Fibroblast of skin of right quadriceps (primary cell): ENCODE data around the gene NIPAL3.

Experiments used
- DNase-seq: peaks from one replicate; pipeline ENCODE4 v3.0.0-alpha.2; 2013

Gene NIPAL3

GRCh38 chr1:24391882-24392603 lies 23.6 kb upstream of the NIPAL3 start:
- DNase-seq = peak; percentile 52

GRCh38 chr1:24392604-24392946 lies 23.0 kb upstream of the NIPAL3 start:
- no peak for DNase-seq

- DNase-seq = no peak
These were observed 22.5 kb upstream of the NIPAL3 start for GRCh38 chr1:24392982-24393650.

- DNase-seq = peak; percentile 82
These were observed 21.7 kb upstream of the NIPAL3 start for GRCh38 chr1:24393892-24394291.

GRCh38 chr1:24400065-24400464 lies 15.5 kb upstream of the NIPAL3 start:
- no peak for DNase-seq

- no peak for DNase-seq
These were observed 11.8 kb upstream of the NIPAL3 start for GRCh38 chr1:24403806-24404205.

- DNase-seq = no peak
These were observed 8.8 kb upstream of the NIPAL3 start for GRCh38 chr1:24406788-24407187.

GRCh38 chr1:24409535-24409934 lies 6.1 kb upstream of the NIPAL3 start:
- peak; percentile 79 for DNase-seq

- no peak for DNase-seq
These were observed 4.9 kb upstream of the NIPAL3 start for GRCh38 chr1:24410750-24411149.

GRCh38 chr1:24411963-24412362 lies 3.6 kb upstream of the NIPAL3 start:
- peak; percentile 66 for DNase-seq

GRCh38 chr1:24412408-24412807 lies 3.2 kb upstream of the NIPAL3 start:
- no peak for DNase-seq

GRCh38 chr1:24413350-24414163 lies 2.0 kb upstream of the NIPAL3 start, which contains the start of gene STPG1:
Gene STPG1, minus strand, starts transcription at chr1:24413782. Its CDS starts 12,394 bp downstream, at chr1:24401388.
- DNase-seq = peak; percentile 82

- DNase-seq = no peak
These were observed 748 bp upstream of the NIPAL3 start for GRCh38 chr1:24414775-24415333.

GRCh38 chr1:24415910-24416665 lies 486 bp downstream of the NIPAL3 start:
- no peak for DNase-seq

GRCh38 chr1:24416666-24417391 lies 1.2 kb downstream of the NIPAL3 start:
- DNase-seq = peak; percentile 97

- peak; percentile 52 for DNase-seq
These were observed 2.1 kb downstream of the NIPAL3 start for GRCh38 chr1:24417681-24418080.

GRCh38 chr1:24418898-24419628 lies 3.5 kb downstream of the NIPAL3 start:
- peak; percentile 51 for DNase-seq

GRCh38 chr1:24420547-24420946 lies 4.9 kb downstream of the NIPAL3 start:
- no peak for DNase-seq

GRCh38 chr1:24421502-24421901 lies 5.9 kb downstream of the NIPAL3 start:
- no peak for DNase-seq

- no peak for DNase-seq
These were observed 8.6 kb downstream of the NIPAL3 start for GRCh38 chr1:24424207-24424606.

GRCh38 chr1:24424990-24425389 lies 9.4 kb downstream of the NIPAL3 start:
- no peak for DNase-seq
